ENCODE data around the gene SYNM.

- TF ChIP-seq CTCF (IDR thresholded peaks at IDR 0.05) (no peak), POLR2AphosphoS5 (IDR thresholded peaks at IDR 0.05) (peak in 2 of 3 donors; percentile 52 to 76), POLR2A (IDR thresholded peaks at IDR 0.05) (no peak)
These were observed 65.0 kb downstream of the SYNM start for GRCh38 chr15:99169769-99170311.
